ENCODE results near the gene CDC42.

CDC42 gene

GRCh38 chr1:22132517-22133235 is 80.2 kb downstream of the CDC42 start:
- DNase-seq, result no peak

GRCh38 chr1:22133247-22133930 is 80.9 kb downstream of the CDC42 start:
- DNase-seq, result no peak

GRCh38 chr1:22133931-22134324 is 81.4 kb downstream of the CDC42 start:
- no peak for DNase-seq

- DNase-seq, result no peak
These were observed 84.7 kb downstream of the CDC42 start for GRCh38 chr1:22137004-22137720.

- no peak for DNase-seq
These were observed 86.6 kb downstream of the CDC42 start for GRCh38 chr1:22139066-22139594.

GRCh38 chr1:22139817-22140216 is 87.3 kb downstream of the CDC42 start:
- no peak for DNase-seq

Measured in CD4-positive, alpha-beta T cell treated with Interleukin-21 for 1 hour (primary cell).